HL-60 (cell line): ENCODE results near the gene MCM3AP.

Source experiments
- CTCF ChIP-seq: IDR thresholded peaks from one replicate; pipeline ENCODE4 v1.5.1; 2011; ENCODE audit warnings: low read length, control low read depth, inconsistent platforms; ENCODE audit not compliant: insufficient read depth
- GABPA ChIP-seq: IDR thresholded peaks from 2 replicates; pipeline ENCODE4 v1.6.1; 2012; ENCODE audit warnings: low read depth
- REST ChIP-seq: IDR thresholded peaks from 2 replicates; pipeline ENCODE4 v1.6.1; 2012; ENCODE audit warnings: low read depth; ENCODE audit not compliant: insufficient replicate concordance

- TF ChIP-seq REST (no peak), CTCF (no peak), GABPA (no peak)
Observed at GRCh38 chr21:46311568-46311967, 26.2 kb upstream of the MCM3AP start.
